ENCODE measurements around the gene KBTBD13. TPM values are rescaled to one million over a fixed set of nuclear protein-coding genes. Genes with fewer than 3 reads are reported as not detected.
A peak's percentile ranks its signal among the peaks of the same experiment; 100 is the strongest.

The KBTBD13 gene
- total RNA-seq (not detected), total RNA-seq (0 reads per million in 2 donors)

GRCh38 chr15:65076486-65077290 lies at the start of gene KBTBD13:
Gene KBTBD13 (plus strand): TSS chr15:65076746. CDS start chr15:65076816, 70 bp downstream.
- ATAC-seq (no peak), DNase-seq (no peak)
- Mint-ChIP-seq H3K27ac (no peak within 1 kb of the TSS), H3K36me3 (ENCODE audit: low read depth) (peaks cover 2% of the 10 kb centered on the region), H3K4me3 (no peak within 1 kb of the TSS), H3K27me3 (peaks cover 29% of the 10 kb centered on the region), H3K4me1 (peaks cover 2% of the 10 kb centered on the region)
- H3K9me3 ChIP-seq (ENCODE audit: control insufficient read depth, low read length, poor library complexity, severe bottlenecking): no peaks in the 10 kb centered on the region

GRCh38 chr15:65026756-65027155 lies 49.8 kb upstream of the KBTBD13 start:
- Mint-ChIP-seq H3K4me1 (peaks cover 22% of the 10 kb centered on the region), H3K4me3 (no peak overlapping the region), H3K36me3 (ENCODE audit: low read depth) (peaks cover 14% of the 10 kb centered on the region), H3K27me3 (peaks cover 8% of the 10 kb centered on the region), H3K27ac (no peak overlapping the region)
- DNase-seq (no peak), ATAC-seq (no peak)
- no peaks in the 10 kb centered on the region for H3K9me3 ChIP-seq (ENCODE audit: control insufficient read depth, low read length, poor library complexity, severe bottlenecking)

DNA sequence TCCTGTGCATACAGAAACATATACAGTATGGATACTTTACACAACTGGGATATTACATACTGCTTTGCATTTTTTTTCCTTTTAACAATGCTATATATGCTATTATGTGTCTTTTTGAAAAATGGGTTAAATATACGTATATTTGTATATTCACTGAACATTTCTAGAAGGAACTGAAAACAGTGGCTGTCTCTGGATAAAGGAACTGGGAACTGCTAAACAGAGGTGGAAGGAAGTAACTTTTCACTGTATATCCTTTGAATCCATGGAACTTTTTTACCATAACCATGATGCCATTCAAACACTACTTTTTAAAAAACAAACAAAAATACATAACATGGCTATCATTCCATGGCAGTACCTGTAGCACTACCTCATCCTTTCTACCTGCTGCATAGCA lies 49.0 kb upstream of the KBTBD13 start:
- Mint-ChIP-seq H3K27me3 (peaks cover 16% of the 10 kb centered on the region), H3K36me3 (ENCODE audit: low read depth) (peaks cover 14% of the 10 kb centered on the region), H3K4me3 (peak overlapping the region; percentile 99), H3K27ac (no peak overlapping the region), H3K4me1 (peaks cover 25% of the 10 kb centered on the region)
- no peak for ATAC-seq
- no peak for DNase-seq
- no peaks in the 10 kb centered on the region for H3K9me3 ChIP-seq (ENCODE audit: control insufficient read depth, low read length, poor library complexity, severe bottlenecking)

- H3K27me3 Mint-ChIP-seq: peaks cover 22% of the 10 kb centered on the region
- DNase-seq (no peak), ATAC-seq (no peak)
- no peaks in the 10 kb centered on the region for H3K9me3 ChIP-seq (ENCODE audit: control insufficient read depth, low read length, poor library complexity, severe bottlenecking)
- peak overlapping the region; percentile 92 for H3K27ac Mint-ChIP-seq
- H3K4me3 Mint-ChIP-seq: peak overlapping the region; percentile 99
- H3K36me3 Mint-ChIP-seq (ENCODE audit: low read depth): peaks cover 14% of the 10 kb centered on the region
- H3K4me1 Mint-ChIP-seq: peaks cover 28% of the 10 kb centered on the region
Observed at GRCh38 chr15:65028338-65028737, 48.2 kb upstream of the KBTBD13 start.

GRCh38 chr15:65028921-65029735 lies 47.4 kb upstream of the KBTBD13 start, which contains the start of gene MTFMT:
Gene MTFMT (minus strand): TSS chr15:65029639. CDS start chr15:65029613, 26 bp downstream.
- H3K36me3 Mint-ChIP-seq (ENCODE audit: low read depth): peaks cover 14% of the 10 kb centered on the region
- DNase-seq: peak; percentile 88 to 92 (median 90)
- peak; percentile 96 for ATAC-seq
- H3K27me3 Mint-ChIP-seq: peaks cover 23% of the 10 kb centered on the region
- peak within 1 kb of the TSS; percentile 99 for H3K4me3 Mint-ChIP-seq
- peak within 1 kb of the TSS; percentile 92 for H3K27ac Mint-ChIP-seq
- H3K9me3 ChIP-seq (ENCODE audit: control insufficient read depth, low read length, poor library complexity, severe bottlenecking): no peaks in the 10 kb centered on the region
- H3K4me1 Mint-ChIP-seq: peaks cover 28% of the 10 kb centered on the region

DNA sequence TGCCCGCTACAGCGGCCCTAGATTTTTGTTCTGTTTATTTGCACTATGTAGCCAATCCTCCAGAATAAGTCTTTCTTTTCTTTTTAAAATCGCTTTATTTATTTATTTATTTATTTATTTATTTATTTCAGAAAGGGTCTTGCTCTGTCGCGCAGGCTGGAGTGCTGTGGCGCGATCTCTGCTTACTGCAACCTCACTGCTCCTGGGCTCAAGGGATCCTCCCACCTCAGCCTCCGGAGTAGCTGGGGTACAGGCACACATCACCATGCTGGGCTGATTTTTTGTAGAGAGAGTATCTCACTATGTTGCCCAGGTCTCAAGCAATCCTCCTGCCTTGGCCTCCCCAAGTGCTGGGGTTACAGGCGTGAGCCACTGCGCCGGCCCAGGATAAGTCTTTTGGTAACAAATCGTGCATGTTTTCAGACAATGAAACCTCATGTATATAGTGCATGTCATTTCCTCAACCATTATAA lies 46.8 kb upstream of the KBTBD13 start:
- Mint-ChIP-seq H3K4me3 (peak overlapping the region; percentile 33), H3K4me1 (peaks cover 24% of the 10 kb centered on the region), H3K36me3 (ENCODE audit: low read depth) (peaks cover 11% of the 10 kb centered on the region), H3K27me3 (peaks cover 23% of the 10 kb centered on the region), H3K27ac (no peak overlapping the region)
- ATAC-seq (no peak), DNase-seq (no peak)
- no peaks in the 10 kb centered on the region for H3K9me3 ChIP-seq (ENCODE audit: control insufficient read depth, low read length, poor library complexity, severe bottlenecking)

DNA sequence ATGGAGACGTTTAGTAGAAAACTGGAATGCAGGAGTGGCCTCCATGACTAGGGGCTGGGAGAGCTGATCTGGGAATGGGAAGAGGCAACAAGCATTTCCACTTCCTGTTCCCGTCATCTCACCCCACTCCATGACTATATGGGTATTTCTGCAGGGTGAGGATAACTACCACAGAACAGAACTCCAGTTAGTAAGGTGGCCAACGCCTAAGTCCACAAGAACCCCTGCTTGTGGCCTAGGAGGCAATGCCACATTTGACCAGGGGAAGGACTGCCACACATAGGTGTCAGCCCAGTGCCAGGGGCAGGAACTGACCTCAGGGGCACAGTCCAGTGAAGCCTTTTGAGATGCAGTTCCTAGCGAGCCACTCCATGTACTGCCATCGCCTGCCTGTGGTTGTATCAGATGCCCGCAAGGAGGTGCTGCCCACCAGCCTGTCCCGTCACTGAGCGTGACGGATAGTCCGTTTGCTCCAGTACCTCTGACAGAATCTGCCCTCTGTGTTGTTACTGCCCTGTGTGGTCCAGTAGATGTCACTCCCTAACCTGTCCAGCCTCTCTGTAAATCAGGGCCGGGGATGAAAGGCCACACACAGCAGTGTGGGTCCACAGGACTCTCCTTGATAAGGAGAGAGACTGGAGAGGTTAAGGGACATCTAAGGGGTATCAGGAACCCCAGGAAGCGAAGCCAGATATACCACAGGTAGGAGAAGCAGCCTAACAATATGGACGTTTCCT lies 43.6 kb upstream of the KBTBD13 start:
- DNase-seq (peak in 1 of 3 donors; percentile 20), ATAC-seq (peak; percentile 45)
- Mint-ChIP-seq H3K27me3 (peaks cover 23% of the 10 kb centered on the region), H3K4me3 (no peak overlapping the region), H3K4me1 (peaks cover 12% of the 10 kb centered on the region), H3K36me3 (ENCODE audit: low read depth) (peaks cover 3% of the 10 kb centered on the region), H3K27ac (no peak overlapping the region)
- H3K9me3 ChIP-seq (ENCODE audit: control insufficient read depth, low read length, poor library complexity, severe bottlenecking): no peaks in the 10 kb centered on the region

DNA sequence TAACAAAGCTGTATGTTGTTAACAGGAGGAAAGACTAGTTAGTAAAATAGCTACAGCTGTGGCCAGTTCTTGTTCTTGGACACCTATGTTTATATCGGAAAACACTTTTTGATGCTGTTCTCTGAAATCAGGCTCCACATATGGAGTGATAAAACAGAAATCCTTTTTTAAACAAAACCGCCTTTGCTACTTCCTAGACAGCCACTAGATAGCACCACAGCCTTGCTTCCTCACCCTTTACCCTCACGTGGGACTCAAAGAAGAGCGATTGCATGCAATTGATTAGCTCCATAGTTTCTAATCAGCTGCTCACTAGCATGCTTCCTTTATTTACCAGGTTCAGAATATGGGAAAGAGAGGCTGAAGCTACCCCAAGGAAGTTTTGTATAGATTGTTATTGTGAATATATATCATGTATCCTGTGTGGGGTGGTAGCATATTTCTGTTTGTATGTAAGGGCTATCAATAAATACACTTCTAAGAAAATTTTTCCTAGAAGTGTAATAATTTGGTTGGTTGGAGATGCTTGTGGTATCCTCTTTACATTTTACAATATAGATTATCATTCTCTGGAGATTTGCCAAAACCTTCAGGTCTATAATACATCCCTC lies 42.8 kb upstream of the KBTBD13 start:
- DNase-seq (no peak), ATAC-seq (peak; percentile 53)
- H3K9me3 ChIP-seq (ENCODE audit: control insufficient read depth, low read length, poor library complexity, severe bottlenecking): no peaks in the 10 kb centered on the region
- H3K27me3 Mint-ChIP-seq: peaks cover 23% of the 10 kb centered on the region
- H3K4me1 Mint-ChIP-seq: peaks cover 6% of the 10 kb centered on the region
- no peaks in the 10 kb centered on the region for H3K36me3 Mint-ChIP-seq (ENCODE audit: low read depth)
- H3K4me3 Mint-ChIP-seq: no peak overlapping the region
- H3K27ac Mint-ChIP-seq: no peak overlapping the region

DNA sequence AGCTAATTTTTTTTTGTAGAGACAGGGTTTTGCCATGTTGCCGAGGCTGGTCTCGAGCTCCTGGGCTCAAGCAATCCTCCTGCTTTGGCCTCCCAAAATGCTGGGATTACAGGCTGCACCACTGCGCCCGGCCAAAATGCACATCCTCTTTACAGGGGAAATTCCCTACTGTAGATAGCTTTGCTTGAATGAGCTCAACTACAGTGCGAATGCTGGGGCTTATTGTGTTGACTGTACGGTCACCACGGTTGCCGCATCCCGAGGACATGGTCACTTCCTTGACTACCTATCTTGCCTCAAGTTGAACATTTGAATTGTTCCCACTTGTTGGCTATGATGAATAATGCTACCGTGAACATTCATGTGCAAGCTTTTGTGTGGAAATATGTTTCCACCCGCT lies 41.8 kb upstream of the KBTBD13 start:
- DNase-seq (no peak), ATAC-seq (no peak)
- no peak overlapping the region for H3K4me3 Mint-ChIP-seq
- H3K36me3 Mint-ChIP-seq (ENCODE audit: low read depth): no peaks in the 10 kb centered on the region
- no peaks in the 10 kb centered on the region for H3K9me3 ChIP-seq (ENCODE audit: control insufficient read depth, low read length, poor library complexity, severe bottlenecking)
- no peak overlapping the region for H3K27ac Mint-ChIP-seq
- H3K4me1 Mint-ChIP-seq: peaks cover 6% of the 10 kb centered on the region
- H3K27me3 Mint-ChIP-seq: peaks cover 23% of the 10 kb centered on the region

DNA sequence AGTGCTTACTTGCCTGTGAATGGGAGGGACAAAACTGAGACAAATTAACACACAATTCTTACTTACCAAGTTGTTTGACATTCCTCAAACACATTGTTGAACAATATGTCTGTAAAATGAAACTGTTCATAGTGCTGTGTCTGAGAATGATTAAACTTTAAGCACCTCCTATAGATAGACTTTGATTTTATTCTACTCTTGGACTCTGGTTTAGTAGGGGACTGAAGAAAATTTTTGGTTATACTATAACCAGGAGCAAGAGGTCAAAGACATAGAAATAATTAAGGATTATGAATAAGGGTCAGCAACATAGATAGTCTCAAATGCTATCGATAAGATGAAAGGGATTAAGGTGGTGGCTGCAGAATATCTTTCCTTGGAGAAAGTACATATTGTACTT lies 39.2 kb upstream of the KBTBD13 start:
- DNase-seq: no peak
- H3K9me3 ChIP-seq (ENCODE audit: control insufficient read depth, low read length, poor library complexity, severe bottlenecking): no peaks in the 10 kb centered on the region
- Mint-ChIP-seq H3K27me3 (peaks cover 16% of the 10 kb centered on the region), H3K27ac (no peak overlapping the region), H3K4me3 (no peak overlapping the region), H3K4me1 (peaks cover 3% of the 10 kb centered on the region), H3K36me3 (ENCODE audit: low read depth) (no peaks in the 10 kb centered on the region)
- ATAC-seq: no peak

DNA sequence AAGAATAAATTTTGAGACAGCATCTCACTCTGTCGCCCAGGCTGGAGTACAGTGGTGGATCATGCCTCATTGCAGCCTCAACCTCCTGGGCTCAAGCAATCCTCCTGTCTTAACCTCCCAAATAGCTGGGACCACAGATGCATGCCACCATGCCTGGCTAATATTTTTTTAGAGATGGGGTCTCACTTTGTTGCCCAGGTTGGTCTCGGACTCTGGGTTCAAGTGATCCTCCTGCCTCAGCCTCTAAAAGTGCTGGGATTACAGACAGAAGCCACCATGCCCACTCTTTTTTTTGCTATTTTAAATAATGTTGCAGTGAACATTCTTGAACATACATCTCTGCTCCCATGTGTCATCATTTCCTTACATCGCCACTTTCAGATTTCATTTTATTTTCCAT lies 38.1 kb upstream of the KBTBD13 start:
- DNase-seq (no peak), ATAC-seq (no peak)
- Mint-ChIP-seq H3K27ac (no peak overlapping the region), H3K4me1 (no peaks in the 10 kb centered on the region), H3K27me3 (peaks cover 15% of the 10 kb centered on the region), H3K36me3 (ENCODE audit: low read depth) (peaks cover 3% of the 10 kb centered on the region), H3K4me3 (no peak overlapping the region)
- no peaks in the 10 kb centered on the region for H3K9me3 ChIP-seq (ENCODE audit: control insufficient read depth, low read length, poor library complexity, severe bottlenecking)

DNA sequence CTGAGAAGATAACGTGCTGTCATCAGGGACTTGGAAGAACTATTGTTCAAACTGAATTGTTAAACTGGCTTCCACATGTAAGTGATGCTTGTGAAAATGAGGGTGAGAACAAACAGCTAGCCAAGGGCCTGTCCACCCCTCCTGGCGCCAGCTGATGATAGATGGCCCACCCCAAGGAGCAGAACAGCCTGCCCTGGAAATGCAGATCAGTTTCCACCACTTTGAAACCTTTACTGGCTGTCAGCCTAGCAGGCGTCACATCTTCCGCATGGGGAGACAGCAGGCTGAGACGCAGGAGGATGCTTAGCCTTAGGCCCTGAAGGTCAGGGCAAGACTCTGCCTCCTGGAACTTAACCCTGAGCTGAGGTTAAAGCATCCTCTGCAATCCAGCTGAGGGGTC lies 37.7 kb upstream of the KBTBD13 start:
- DNase-seq (no peak), ATAC-seq (no peak)
- H3K27me3 Mint-ChIP-seq: peaks cover 19% of the 10 kb centered on the region
- H3K4me3 Mint-ChIP-seq: no peak overlapping the region
- H3K36me3 Mint-ChIP-seq (ENCODE audit: low read depth): peaks cover 3% of the 10 kb centered on the region
- H3K4me1 Mint-ChIP-seq: no peaks in the 10 kb centered on the region
- no peaks in the 10 kb centered on the region for H3K9me3 ChIP-seq (ENCODE audit: control insufficient read depth, low read length, poor library complexity, severe bottlenecking)
- H3K27ac Mint-ChIP-seq: no peak overlapping the region

Data from T-helper 17 cell (primary cell).